MM.1S (cell line): Measurements from ENCODE around the gene TMEM14A.

Experiments used
- DNase-seq: peaks from one replicate; pipeline ENCODE4 v3.0.0-alpha.2; 2015
- H2AFZ ChIP-seq: fragments of 300-600 bp; sonication (generic); 2 replicates; pipeline ENCODE4 v1.6.0; 2016; ENCODE audit warnings: antibody characterized with exemption, low read length
- H3F3A ChIP-seq: fragments of 300-600 bp; sonication (generic); 2 replicates; pipeline ENCODE4 v1.6.1; 2016; ENCODE audit warnings: mild to moderate bottlenecking, antibody characterized with exemption, low read length, moderate library complexity, mixed read lengths; ENCODE audit not compliant: insufficient read depth
- H3K27ac ChIP-seq: fragments of 300-600 bp; sonication (generic); 2 replicates; pipeline ENCODE4 v1.5.1; 2016; ENCODE audit warnings: mild to moderate bottlenecking, low read length
- H3K27me3 ChIP-seq: fragments of 300-600 bp; sonication (generic); replicated peaks from 2 replicates; pipeline ENCODE4 v1.6.0; 2016; ENCODE audit warnings: low read length; ENCODE audit not compliant: insufficient read depth
- H3K36me3 ChIP-seq: fragments of 300-600 bp; sonication (generic); replicated peaks from 2 replicates; pipeline ENCODE4 v1.6.1; 2016; ENCODE audit warnings: mild to moderate bottlenecking, low read length, mixed read lengths; ENCODE audit not compliant: insufficient read depth
- H3K4me1 ChIP-seq: fragments of 300-600 bp; sonication (generic); 2 replicates; pipeline ENCODE4 v1.6.1; 2016; ENCODE audit warnings: low read length, mixed read lengths
- H3K4me2 ChIP-seq: fragments of 300-600 bp; sonication (generic); 2 replicates; pipeline ENCODE4 v1.6.0; 2016; ENCODE audit warnings: low read depth, low read length
- H3K4me3 ChIP-seq: fragments of 300-600 bp; sonication (generic); 2 replicates; pipeline ENCODE4 v1.5.1; 2016; ENCODE audit warnings: low read length, mixed read lengths
- H3K79me2 ChIP-seq: fragments of 300-600 bp; sonication (generic); 2 replicates; pipeline ENCODE4 v1.6.1; 2016; ENCODE audit warnings: mixed run types, low read length, mixed read lengths
- H3K9ac ChIP-seq: fragments of 300-600 bp; sonication (generic); 2 replicates; pipeline ENCODE4 v1.6.1; 2016; ENCODE audit warnings: low read length, mixed read lengths
- H3K9me2 ChIP-seq: fragments of 300-600 bp; sonication (generic); replicated peaks from 2 replicates; pipeline ENCODE4 v1.6.1; 2016; ENCODE audit warnings: mild to moderate bottlenecking, low read length, mixed read lengths; ENCODE audit not compliant: insufficient read depth
- H3K9me3 ChIP-seq: fragments of 300-600 bp; sonication (generic); replicated peaks from 2 replicates; pipeline ENCODE4 v1.6.1; 2016; ENCODE audit warnings: mild to moderate bottlenecking, low read length, mixed read lengths; ENCODE audit not compliant: insufficient read depth
- H4K20me1 ChIP-seq: fragments of 300-600 bp; sonication (generic); 2 replicates; pipeline ENCODE4 v1.6.1; 2016; ENCODE audit warnings: mild to moderate bottlenecking, low read length, moderate library complexity, mixed read lengths; ENCODE audit not compliant: insufficient read depth
- CTCF ChIP-seq: fragments of 300-600 bp; sonication (generic); IDR thresholded peaks from 2 replicates; pipeline ENCODE4 v1.5.1; 2016; ENCODE audit warnings: antibody characterized with exemption, low read length, mixed read lengths
- EZH2 ChIP-seq: fragments of 300-600 bp; sonication (generic); optimal IDR thresholded peaks from 2 replicates; pipeline ENCODE3; 2017; ENCODE audit warnings: low read depth, mild to moderate bottlenecking, antibody characterized with exemption, low read length, mixed read lengths
- EZH2phosphoT487 ChIP-seq: fragments of 300-600 bp; sonication (generic); IDR thresholded peaks from 2 replicates; pipeline ENCODE4 v1.6.1; 2018; ENCODE audit warnings: antibody characterized with exemption, low read length

TMEM14A gene

GRCh38 chr6:52718550-52718949 is 47.6 kb downstream of the TMEM14A start:
- no peaks in the 10 kb centered on the region for H3K36me3 ChIP-seq
- DNase-seq: no peak
- H3K4me3 ChIP-seq: no peak overlapping the region
- no peaks in the 10 kb centered on the region for H3K9me3 ChIP-seq
- no peaks in the 10 kb centered on the region for H3K27me3 ChIP-seq
- no peak overlapping the region for H2AFZ ChIP-seq
- no peak for TF ChIP-seq EZH2
- TF ChIP-seq EZH2phosphoT487: no peak
- H4K20me1 ChIP-seq: no peaks in the 10 kb centered on the region
- no peaks in the 10 kb centered on the region for H3K79me2 ChIP-seq
- no peak overlapping the region for H3K9ac ChIP-seq
- no peak overlapping the region for H3K4me2 ChIP-seq
- H3K4me1 ChIP-seq: no peaks in the 10 kb centered on the region
- H3K27ac ChIP-seq: no peak overlapping the region
- no peaks in the 10 kb centered on the region for H3F3A ChIP-seq
- no peaks in the 10 kb centered on the region for H3K9me2 ChIP-seq

- no peak for TF ChIP-seq CTCF
- TF ChIP-seq EZH2: no peak
- no peak for TF ChIP-seq EZH2phosphoT487
- Histone ChIP-seq H3K4me2 (no peak overlapping the region), H2AFZ (no peak overlapping the region)
Measured at GRCh38 chr6:52720321-52720720, 49.4 kb downstream of the TMEM14A start.

DNA sequence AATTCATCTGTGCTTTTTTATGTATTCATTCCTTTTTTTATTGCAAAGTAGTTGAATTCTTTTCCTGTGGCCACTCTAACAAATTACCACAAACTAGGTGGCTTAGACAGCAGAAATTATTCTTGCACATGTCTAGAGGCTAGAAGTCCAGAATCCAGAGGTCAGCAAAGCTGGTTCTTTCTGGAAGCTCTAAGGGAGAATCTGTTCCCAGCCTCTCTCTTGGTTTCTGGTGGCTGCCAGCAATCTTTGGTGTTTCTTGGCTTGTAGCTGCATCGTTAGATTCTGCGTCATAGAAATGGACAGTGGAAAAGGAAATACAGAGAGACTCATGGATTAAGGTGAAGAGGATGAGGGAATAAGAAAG is 53.1 kb downstream of the TMEM14A start:
- H3K27me3 ChIP-seq: no peaks in the 10 kb centered on the region
- no peak overlapping the region for H3K4me2 ChIP-seq
- no peak overlapping the region for H2AFZ ChIP-seq

More at GRCh38 chr6:52720321-52720720, 49.4 kb downstream of the TMEM14A start:
- peaks cover 6% of the 10 kb centered on the region for H3K4me1 ChIP-seq
- no peaks in the 10 kb centered on the region for H4K20me1 ChIP-seq
- H3K79me2 ChIP-seq: no peaks in the 10 kb centered on the region
- DNase-seq: no peak
- H3K27me3 ChIP-seq: no peaks in the 10 kb centered on the region
- no peak overlapping the region for H3K9ac ChIP-seq
- H3F3A ChIP-seq: no peaks in the 10 kb centered on the region
- no peaks in the 10 kb centered on the region for H3K9me3 ChIP-seq
- no peak overlapping the region for H3K4me3 ChIP-seq
- no peaks in the 10 kb centered on the region for H3K9me2 ChIP-seq
- no peak overlapping the region for H3K27ac ChIP-seq
- H3K36me3 ChIP-seq: no peaks in the 10 kb centered on the region

More for the DNA sequence above, 53.1 kb downstream of the TMEM14A start:
- Histone ChIP-seq H3F3A (no peaks in the 10 kb centered on the region), H3K79me2 (no peaks in the 10 kb centered on the region), H4K20me1 (no peaks in the 10 kb centered on the region), H3K4me1 (peaks cover 6% of the 10 kb centered on the region), H3K9me3 (no peaks in the 10 kb centered on the region), H3K9me2 (no peaks in the 10 kb centered on the region), H3K36me3 (no peaks in the 10 kb centered on the region), H3K4me3 (no peak overlapping the region), H3K27ac (no peak overlapping the region), H3K9ac (no peak overlapping the region)
- DNase-seq: no peak
- TF ChIP-seq EZH2phosphoT487: no peak
- TF ChIP-seq EZH2: no peak
- TF ChIP-seq CTCF: no peak
